Left lung (tissue), 10 donors: ENCODE results near the gene LLGL1. TPM values are rescaled to one million over a fixed set of nuclear protein-coding genes. Genes with fewer than 3 reads are reported as not detected.

Experiments used
- ATAC-seq: fragments of 200-7000 bp; cut with Tn5 transposase; one replicate; pipeline ENCODE4 v1.9.1; 2020; ENCODE audit warnings: moderate library complexity
- DNase-seq, 4 donors: peaks; one replicate each; pipeline ENCODE4 v3.0.0-alpha.2; 2013 to 2020
- H3K27ac ChIP-seq, 2 donors: fragments of 200-600 bp; sonication (generic) in 1 of 2; one replicate each; pipeline versions ENCODE4 v1.5.0 to v1.8.0; 2020 to 2021
- H3K27me3 ChIP-seq, 2 donors: fragments of 200-600 bp; sonication (generic) in 1 of 2; one replicate each; pipeline versions ENCODE4 v1.5.0 to v1.8.0; 2020 to 2021
- H3K36me3 ChIP-seq, 2 donors: fragments of 200-600 bp; sonication (generic) in 1 of 2; one replicate each; pipeline versions ENCODE4 v1.5.0 to v1.8.0; 2020 to 2021
- H3K4me1 ChIP-seq, 2 donors: fragments of 200-600 bp; one replicate each; pipeline ENCODE4 v1.8.0; 2021
- H3K4me3 ChIP-seq, 2 donors: fragments of 200-600 bp; sonication (generic) in 1 of 2; one replicate each; pipeline versions ENCODE4 v1.5.0 to v1.8.0; 2020 to 2021; ENCODE audit warnings: mild to moderate bottlenecking in 1 of 2
- H3K9me3 ChIP-seq, 2 donors: fragments of 200-600 bp; sonication (generic) in 1 of 2; one replicate each; pipeline versions ENCODE4 v1.5.0 to v1.8.0; 2020 to 2021
- CTCF ChIP-seq, 2 donors: fragments of 200-600 bp; sonication (generic) in 1 of 2; IDR thresholded peaks; one replicate each; pipeline versions ENCODE4 v1.5.0 to v1.8.0; 2021; ENCODE audit warnings: antibody characterized with exemption in 2 of 2
- intact Hi-C, 2 donors: fragments of 100-400 bp; cut with DNase I; formaldehyde crosslinking; loops; one replicate each; pipeline versions ENCODE4 v1.11.2 to v1.14.2; 2022
- polyA plus RNA-seq, 6 donors: library from polyadenylated mRNA; unstranded; fragments of 120-200 nt; gene quantifications; one replicate each; pipeline ENCODE4 v1.2.1, GENCODE V29; 2013; ENCODE audit not compliant: insufficient read length in 6 of 6
- total RNA-seq, 2 donors: library from RNA; stranded (reverse); fragmentation: NEBNext Ultra II Directional; extraction: Animal tissue kit (Norgen Biotek cat#: 25700); gene quantifications; one replicate each; pipeline ENCODE4 v1.2.1, GENCODE V29; 2021
- donor health status: DM: no; HTN: yes; CAD: no.
- donor health status: DM: no; HTN: no; CAD: no.

The LLGL1 gene
- total and polyA plus RNA-seq, 8 donors = 14.4 to 40.9 (median 32.8) TPM

DNA sequence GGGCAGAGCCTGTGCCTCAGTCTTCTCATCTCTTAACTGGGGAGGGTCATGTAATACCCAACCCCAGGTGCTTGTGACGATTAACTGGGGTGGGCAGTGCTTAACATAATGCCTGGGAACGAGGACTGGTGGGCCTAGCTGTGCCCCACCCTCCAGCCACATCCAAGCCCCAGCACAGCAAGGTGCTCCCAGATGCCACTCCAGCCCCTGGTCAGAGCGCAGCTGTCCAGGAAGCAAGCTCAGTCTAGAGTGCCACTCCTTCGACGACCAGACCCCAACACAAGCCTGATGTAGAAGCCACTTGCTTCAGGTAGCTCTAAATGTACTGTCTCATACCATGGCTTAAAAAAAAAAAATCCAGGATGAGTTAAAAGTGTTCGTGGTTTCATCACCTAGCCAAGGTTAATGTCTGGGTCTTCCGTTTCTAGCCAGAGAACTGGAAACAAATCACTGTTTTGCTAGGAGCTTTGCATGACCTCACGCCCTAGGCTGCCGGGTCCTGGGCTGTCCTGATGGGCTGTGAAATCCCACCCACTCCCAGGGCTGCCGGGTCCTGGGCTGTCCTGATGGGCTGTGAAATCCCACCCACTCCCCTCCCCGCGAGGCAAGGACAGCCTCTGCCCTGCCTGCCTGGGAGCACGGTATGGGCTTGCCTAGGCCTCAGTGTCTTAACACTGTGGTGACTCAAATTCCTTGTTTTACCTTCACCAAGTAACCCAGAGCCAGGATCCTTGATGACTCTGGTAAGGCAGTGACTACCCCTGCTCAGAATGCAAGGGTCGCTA is 42.7 kb downstream of the LLGL1 start:
- Histone ChIP-seq H3K27ac (no peak overlapping the region), H3K4me1 (no peaks in the 10 kb centered on the region), H3K27me3 (no peaks in the 10 kb centered on the region), H3K36me3 (peaks cover 0 to 44% of the 10 kb centered on the region in 2 donors), H3K4me3 (no peak overlapping the region), H3K9me3 (no peaks in the 10 kb centered on the region)
- ATAC-seq (peak; percentile 21), DNase-seq (no peak)
- no peak for TF ChIP-seq CTCF (IDR thresholded peaks at IDR 0.05)
- intact Hi-C loops = no loop called here

- Histone ChIP-seq H3K27ac (no peak overlapping the region), H3K9me3 (no peaks in the 10 kb centered on the region), H3K36me3 (peaks cover 0 to 41% of the 10 kb centered on the region in 2 donors), H3K4me3 (no peak overlapping the region), H3K4me1 (no peaks in the 10 kb centered on the region), H3K27me3 (no peaks in the 10 kb centered on the region)
- no peak for ATAC-seq
- DNase-seq = no peak
- intact Hi-C loops = no loop called here
- TF ChIP-seq CTCF (IDR thresholded peaks at IDR 0.05) = no peak
Observed at GRCh38 chr17:18270046-18270931, 44.9 kb downstream of the LLGL1 start.

- intact Hi-C loops = no loop called here
- Histone ChIP-seq H3K9me3 (no peaks in the 10 kb centered on the region), H3K4me3 (no peak overlapping the region), H3K27ac (no peak overlapping the region), H3K27me3 (no peaks in the 10 kb centered on the region), H3K4me1 (no peaks in the 10 kb centered on the region), H3K36me3 (peaks cover 0 to 96% of the 10 kb centered on the region in 2 donors)
- TF ChIP-seq CTCF (IDR thresholded peaks at IDR 0.05) = no peak
- no peak for ATAC-seq
- DNase-seq = no peak
Observed at GRCh38 chr17:18277076-18277475, 51.6 kb downstream of the LLGL1 start.

DNA sequence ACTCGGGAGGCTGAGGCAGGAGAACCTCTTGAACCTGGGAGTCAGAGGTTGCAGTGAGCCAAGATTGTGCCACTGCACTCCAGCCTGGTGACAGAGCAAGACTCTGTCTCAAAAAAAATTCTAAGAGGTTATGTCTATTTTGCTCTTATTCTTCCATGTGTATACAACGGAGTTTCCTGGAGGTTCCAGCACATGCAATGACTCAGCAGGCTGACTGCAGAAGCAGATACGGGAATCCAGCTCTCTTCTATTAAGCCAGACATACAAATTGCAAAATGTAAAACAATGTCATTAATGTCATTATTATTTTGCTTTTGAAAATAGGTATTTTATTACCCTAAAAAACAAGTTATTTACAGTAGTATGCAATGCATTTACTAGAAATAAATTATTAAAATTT is 53.4 kb downstream of the LLGL1 start:
- no peaks in the 10 kb centered on the region for H3K4me1 ChIP-seq
- intact Hi-C loops = no loop called here
- no peaks in the 10 kb centered on the region for H3K9me3 ChIP-seq
- no peak overlapping the region for H3K27ac ChIP-seq
- H3K36me3 ChIP-seq = peaks cover 3 to 96% of the 10 kb centered on the region in 2 donors
- no peak for TF ChIP-seq CTCF (IDR thresholded peaks at IDR 0.05)
- no peak overlapping the region for H3K4me3 ChIP-seq
- no peak for ATAC-seq
- no peak for DNase-seq
- no peaks in the 10 kb centered on the region for H3K27me3 ChIP-seq

DNA sequence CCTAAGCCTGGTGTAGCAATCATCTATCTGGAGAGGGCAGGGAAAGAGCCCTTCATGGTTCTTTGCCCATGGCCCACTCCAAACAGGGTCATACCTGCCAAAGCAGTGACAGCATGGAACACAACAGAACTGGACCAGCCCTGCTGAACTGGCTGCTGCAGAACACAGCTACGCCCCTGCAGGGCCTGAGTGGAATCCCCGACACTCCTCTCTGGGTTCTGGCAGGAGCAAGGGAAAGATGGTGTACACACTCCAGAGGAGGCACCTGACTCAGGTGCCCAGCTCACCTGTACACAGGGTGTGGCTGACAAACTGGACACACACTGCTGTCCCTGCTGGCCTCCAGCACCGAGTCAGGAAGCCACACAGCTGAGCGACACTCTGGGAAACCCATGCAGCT is 54.8 kb downstream of the LLGL1 start:
- H3K9me3 ChIP-seq = no peaks in the 10 kb centered on the region
- no peaks in the 10 kb centered on the region for H3K27me3 ChIP-seq
- no peaks in the 10 kb centered on the region for H3K4me1 ChIP-seq
- H3K27ac ChIP-seq = no peak overlapping the region
- H3K4me3 ChIP-seq = no peak overlapping the region
- intact Hi-C loops = no loop called here
- peak in 1 of 4 donors; percentile 49 for DNase-seq
- peak; percentile 94 for ATAC-seq
- no peak for TF ChIP-seq CTCF (IDR thresholded peaks at IDR 0.05)
- H3K36me3 ChIP-seq = peaks cover 3 to 99% of the 10 kb centered on the region in 2 donors
